ENCODE data around the gene MDC1.
"Not testable (repeated sequence)": the region's sequence is repeated elsewhere in the genome, so short reads cannot be mapped to it uniquely, and the experiment has no call there.

MDC1 gene, protein sequence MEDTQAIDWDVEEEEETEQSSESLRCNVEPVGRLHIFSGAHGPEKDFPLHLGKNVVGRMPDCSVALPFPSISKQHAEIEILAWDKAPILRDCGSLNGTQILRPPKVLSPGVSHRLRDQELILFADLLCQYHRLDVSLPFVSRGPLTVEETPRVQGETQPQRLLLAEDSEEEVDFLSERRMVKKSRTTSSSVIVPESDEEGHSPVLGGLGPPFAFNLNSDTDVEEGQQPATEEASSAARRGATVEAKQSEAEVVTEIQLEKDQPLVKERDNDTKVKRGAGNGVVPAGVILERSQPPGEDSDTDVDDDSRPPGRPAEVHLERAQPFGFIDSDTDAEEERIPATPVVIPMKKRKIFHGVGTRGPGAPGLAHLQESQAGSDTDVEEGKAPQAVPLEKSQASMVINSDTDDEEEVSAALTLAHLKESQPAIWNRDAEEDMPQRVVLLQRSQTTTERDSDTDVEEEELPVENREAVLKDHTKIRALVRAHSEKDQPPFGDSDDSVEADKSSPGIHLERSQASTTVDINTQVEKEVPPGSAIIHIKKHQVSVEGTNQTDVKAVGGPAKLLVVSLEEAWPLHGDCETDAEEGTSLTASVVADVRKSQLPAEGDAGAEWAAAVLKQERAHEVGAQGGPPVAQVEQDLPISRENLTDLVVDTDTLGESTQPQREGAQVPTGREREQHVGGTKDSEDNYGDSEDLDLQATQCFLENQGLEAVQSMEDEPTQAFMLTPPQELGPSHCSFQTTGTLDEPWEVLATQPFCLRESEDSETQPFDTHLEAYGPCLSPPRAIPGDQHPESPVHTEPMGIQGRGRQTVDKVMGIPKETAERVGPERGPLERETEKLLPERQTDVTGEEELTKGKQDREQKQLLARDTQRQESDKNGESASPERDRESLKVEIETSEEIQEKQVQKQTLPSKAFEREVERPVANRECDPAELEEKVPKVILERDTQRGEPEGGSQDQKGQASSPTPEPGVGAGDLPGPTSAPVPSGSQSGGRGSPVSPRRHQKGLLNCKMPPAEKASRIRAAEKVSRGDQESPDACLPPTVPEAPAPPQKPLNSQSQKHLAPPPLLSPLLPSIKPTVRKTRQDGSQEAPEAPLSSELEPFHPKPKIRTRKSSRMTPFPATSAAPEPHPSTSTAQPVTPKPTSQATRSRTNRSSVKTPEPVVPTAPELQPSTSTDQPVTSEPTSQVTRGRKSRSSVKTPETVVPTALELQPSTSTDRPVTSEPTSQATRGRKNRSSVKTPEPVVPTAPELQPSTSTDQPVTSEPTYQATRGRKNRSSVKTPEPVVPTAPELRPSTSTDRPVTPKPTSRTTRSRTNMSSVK (N-terminal part only)

DNA sequence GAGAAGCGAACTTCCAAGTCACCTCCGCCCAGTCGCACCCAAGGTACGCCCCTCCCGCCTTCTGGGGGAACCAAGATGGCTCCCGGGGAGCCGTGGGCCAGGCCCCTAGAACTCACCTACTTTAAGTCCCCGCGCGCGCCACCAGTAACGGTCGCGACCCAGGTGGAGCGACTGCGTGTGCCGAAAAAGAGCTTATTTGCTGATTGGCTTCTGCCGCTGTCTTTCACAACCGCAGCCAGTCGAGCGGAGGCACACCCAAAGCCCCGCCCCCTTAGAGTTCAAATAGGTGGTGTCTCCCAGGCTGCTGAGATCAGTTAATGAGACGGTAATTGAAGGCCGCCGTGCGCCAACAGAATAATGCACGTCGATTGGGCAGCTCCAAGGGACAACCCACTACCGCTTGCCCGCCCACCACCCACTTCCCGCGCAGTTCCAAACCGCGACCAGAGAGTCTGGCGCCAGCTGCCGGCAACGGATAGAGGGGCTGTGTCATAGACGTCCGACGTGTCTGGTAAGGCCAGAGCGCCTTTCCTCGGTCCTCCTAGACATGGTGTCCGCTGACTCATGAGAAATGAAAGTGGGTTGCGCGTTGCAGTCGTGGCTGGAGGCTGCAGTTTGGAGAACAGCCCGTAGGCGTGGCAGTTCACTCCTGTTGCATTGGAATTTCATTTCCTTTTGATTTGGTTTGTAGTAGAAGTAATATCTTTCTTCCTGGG lies at the start of gene MDC1:
Gene MDC1, minus strand, starts transcription at position 153 of the 716 bp plus-strand sequence. CDS start 2,106 bp downstream, outside the sequence.
- DNase-seq (ENCODE audit: low read depth in 2 of 2), result peak; percentile 97 to 98

DNA sequence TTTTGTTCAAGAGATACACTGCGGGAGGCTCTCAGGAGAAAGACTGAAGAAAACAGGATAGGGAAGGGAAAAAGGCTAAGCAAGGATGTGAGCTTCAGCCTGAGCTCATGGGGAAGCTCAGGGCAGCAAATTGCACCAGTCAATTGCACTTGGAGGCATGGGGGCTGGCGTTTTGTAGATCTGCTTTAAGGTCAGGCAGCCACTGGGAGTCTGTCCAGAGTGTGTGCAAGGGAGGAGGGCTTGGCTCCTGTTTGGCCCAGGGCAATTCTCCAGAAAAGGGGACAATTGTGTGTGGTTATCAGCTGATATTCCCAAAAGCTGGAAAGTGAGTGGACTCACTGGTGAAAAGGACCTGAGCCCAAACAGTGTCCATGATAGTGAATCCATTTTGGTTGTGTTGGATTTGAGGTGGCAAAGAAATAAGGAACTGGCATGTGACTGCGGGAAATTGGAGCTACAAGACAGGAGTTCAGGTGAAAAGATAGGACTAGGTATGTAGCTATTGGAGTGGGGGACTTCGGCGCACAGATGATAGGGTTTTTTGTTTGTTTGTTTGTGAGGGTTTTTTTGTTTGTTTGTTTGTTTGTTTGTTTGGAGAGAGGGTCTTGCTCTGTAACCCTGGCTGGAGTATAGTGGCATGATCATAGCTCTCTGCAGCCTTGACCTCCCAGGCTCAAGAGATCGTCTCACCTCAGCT lies 49.5 kb upstream of the MDC1 start:
- no peak for DNase-seq (ENCODE audit: low read depth in 2 of 2)

DNA sequence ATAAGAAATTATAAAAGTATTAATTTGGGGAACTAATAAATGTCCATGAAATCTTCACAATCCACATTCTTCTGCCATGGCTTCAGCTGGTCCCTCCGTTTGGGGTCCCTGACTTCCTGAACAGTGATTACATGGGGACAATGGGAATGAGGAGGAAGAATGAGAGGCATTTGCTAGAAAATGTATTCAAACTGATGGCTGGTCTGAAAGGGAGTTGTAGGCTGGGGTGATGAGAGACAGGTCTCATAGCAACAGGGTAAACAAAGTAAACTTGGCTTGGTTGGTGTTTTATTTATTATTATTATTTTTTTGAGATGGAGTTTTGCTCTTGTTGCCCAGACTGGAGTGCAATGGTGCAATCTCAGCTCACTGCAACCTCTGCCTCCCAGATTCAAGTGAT lies 48.4 kb upstream of the MDC1 start:
- not testable (repeated sequence) for DNase-seq (ENCODE audit: low read depth in 2 of 2)

DNA sequence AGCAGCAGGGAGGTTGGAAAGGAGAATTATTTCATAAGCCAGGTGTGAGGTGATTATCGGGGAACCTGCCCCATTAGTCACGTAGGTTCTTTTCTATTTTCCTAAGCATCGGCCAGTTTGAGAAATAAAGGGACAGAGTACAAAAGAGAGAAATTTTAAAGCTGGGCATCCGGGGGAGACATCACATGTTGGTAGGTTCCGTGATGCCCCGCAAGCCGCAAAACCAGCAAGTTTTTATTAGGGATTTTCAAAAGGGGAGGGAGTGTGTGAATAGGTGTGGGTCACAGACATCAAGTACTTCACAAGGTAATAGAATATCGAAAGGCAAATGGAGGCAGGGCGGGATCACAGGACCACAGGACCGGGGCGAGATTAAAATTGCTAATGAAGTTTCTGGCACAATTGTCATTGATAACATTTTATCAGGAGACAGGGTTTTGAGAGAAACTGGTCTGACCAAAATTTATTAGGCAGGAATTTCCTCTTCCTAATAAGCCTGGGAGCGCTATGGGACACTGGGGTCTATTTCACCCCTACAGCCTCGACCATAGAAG lies 47.5 kb upstream of the MDC1 start:
- not testable (repeated sequence) for DNase-seq (ENCODE audit: low read depth in 2 of 2)

DNA sequence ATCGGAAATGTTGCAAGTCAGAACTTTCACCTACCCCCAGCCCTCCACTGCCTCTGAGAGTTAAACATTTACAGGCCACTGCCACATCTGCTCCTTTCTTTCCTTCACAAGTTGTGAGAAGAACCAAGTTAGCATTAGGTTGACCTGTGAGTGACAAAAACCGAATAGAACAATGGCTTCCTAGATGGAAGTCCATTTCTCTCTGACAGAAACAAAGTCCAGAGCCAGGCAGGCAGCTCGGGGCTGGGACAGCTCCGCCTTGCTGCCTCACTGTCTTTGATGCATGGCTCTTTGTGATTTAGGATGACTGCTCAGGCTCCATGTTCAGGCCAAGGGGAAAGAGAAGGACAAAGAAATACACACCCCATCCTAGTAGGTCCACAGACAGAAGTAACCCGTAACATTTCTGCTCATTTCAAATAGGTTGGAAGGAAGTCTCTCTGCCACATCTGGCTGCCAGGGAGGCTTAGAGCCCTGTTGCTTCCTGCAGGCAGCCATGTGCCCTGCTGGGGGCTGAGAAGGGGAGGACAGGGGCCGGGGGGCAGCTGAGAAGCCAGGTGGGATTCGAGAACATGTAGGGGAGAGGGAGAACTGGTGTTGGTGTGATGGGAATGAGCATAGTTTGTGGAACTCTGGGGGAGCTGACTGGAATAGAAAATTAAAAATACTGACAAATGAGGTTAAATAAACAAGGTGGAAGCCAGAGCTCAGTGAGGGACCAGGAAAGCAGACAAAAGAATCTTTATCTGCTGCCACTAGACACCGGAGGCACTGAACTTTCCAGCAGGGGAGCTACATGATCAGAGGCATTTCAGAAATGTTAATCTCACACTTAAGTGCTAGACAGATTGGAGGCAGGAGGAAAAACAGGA lies 46.8 kb upstream of the MDC1 start:
- DNase-seq (ENCODE audit: low read depth in 2 of 2), result no peak

DNA sequence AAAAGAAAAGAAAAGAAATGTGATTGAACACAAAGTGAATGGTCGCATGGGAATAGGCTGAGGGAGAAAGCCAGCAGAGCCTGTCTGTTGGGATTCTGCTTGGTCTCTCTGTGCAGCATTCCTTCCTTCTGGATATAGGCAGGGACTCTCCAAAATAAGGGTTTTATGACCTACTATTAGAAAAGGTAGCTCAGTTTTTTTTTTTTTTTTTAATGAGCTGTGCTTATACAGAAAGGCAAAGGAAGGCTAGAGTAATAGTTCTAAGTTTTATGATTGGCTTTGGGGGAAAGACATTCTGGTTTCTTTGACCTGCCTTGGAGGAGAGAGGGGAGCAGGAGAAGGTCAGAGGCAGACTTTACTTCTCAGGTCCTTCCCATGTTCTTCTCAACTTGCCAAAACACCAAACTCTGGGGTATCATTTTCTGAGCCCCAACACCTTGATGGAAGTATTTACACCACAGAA lies 46.1 kb upstream of the MDC1 start:
- DNase-seq (ENCODE audit: low read depth in 2 of 2), result no peak

DNA sequence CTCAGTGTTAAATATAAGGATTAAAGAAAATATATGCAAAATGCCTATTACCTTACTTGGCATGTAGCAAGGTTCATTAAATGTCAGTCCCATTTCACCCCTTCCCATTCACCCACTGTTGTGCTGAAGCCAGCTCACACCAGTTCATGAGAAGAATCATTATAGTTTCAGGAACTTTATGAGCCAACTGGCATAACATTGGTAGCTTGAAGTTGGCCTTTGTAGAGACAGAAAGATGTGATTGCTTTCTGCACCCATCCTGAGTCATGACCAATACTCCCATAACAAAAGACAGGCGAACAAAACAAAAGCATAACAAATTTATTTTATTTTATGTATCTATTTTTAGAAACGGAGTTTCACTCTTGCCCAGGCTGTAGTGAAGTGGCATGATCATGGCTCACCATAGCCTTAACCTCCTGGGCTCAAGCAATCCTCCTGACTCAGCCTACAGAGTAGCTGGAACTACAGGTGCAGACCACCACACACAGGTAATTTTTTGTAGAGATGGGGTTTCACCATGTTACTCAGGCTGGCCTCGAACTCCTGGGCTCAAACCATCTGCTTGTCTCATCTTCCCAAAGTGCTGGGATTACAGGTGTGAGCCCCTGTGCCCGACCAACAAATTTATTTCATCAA lies 44.8 kb upstream of the MDC1 start:
- no peak for DNase-seq (ENCODE audit: low read depth in 2 of 2)

DNA sequence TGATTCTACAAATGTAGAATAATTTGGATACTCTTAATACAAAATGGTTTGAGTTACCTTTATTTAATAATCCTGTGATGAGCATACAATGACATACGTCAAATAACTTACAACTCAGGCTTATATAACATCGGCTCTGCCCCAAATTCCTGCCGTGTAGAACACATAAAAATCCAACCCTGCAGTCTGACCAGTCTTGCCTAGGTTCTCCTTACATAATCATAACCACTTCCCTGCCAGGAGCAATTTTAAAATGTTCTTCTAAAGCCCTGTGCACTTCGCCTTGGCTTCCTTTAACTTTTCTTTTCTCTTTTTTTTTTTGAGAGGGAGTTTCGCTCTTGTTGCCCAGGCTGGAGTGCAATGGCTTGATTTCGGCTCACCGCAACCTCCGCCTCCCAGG lies 43.5 kb upstream of the MDC1 start:
- no peak for DNase-seq (ENCODE audit: low read depth in 2 of 2)

DNA sequence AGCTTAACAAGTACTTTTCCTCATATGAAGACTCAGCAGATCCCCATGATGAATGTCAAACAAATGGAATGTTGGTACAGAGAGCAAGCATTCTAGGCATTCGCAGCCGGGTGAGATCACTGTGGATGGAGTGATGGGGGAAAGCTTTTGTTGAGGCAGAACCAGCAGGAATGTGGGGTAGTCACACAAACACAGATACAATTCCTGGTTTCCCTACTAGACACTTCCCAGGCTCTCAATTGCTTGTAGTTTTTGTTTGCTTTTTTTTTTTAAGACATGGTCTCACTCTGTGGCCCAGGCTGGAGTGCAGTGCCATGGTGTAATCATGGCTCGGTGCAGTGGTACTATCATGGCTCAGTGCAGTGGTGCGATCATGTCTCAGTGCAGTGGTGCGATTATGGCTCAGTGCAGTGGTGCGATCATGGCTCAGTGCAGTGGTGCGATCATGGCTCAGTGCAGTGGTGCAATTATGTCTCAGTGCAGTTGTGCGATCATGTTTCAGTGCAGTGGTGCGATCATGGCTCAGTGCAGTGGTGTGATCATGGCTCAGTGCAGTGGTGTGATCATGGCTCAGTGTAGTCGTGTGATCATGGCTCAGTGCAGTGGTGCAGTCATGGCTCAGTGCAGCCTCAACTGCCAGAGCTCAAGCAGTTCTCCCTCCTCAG lies 42.6 kb upstream of the MDC1 start:
- no peak for DNase-seq (ENCODE audit: low read depth in 2 of 2)

DNA sequence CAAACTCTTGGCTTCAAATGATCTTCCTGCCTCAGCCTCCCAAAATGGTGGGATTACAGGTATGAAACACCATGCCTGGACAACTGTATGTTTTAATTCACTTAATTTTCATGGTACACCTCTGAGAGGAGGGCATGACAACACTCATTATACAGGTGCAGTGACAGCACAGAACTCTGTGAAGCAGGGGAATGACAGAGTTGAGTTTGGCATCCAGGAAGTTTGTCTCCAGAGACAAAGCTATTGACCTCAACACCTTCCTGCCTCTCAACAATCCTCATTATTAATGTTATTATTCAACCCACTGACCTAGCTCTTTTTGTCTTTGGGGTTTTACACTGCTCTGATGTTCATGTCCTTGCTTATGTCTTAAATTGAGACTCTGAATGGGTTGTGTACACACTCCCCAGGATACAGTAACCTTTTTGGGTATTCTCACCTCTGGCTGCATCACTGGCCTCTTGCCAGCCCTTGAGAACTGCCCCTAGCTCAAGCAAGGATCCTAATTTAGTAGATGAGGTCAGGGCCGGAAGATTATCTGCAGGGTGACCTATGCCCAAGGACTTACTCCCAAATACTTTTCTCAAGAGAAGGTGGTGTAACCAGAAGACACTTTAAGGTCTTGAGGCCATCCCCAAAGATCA lies 40.3 kb upstream of the MDC1 start:
- no peak for DNase-seq (ENCODE audit: low read depth in 2 of 2)

DNA sequence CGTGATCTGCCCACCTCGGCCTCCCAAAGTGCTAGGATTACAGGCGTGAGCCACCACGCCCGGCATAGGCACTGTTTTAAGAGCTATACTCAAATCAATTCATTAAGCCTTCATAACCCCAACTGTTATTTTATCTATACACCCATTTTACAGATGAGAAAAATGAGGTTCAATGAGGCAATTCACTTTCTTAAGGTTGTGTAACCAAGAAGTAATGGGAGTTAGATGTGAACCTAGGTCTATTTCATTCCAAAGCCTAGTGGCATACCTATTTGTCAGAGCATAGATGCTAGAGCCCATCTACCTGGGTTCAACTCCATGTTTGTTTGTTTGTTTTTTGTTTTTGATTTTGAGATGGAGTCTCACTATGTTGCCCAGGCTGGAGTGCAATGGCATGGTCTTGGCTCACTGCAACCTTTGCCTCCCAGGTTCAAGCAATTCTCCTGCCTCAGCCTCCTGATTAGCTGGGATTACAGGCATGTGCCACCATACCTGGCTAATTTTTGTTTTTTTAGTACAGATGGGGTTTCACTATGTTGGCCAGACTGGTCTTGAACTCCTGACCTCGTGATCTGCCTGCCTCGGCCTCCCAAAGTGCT lies 39.4 kb upstream of the MDC1 start:
- not testable (repeated sequence) for DNase-seq (ENCODE audit: low read depth in 2 of 2)

DNA sequence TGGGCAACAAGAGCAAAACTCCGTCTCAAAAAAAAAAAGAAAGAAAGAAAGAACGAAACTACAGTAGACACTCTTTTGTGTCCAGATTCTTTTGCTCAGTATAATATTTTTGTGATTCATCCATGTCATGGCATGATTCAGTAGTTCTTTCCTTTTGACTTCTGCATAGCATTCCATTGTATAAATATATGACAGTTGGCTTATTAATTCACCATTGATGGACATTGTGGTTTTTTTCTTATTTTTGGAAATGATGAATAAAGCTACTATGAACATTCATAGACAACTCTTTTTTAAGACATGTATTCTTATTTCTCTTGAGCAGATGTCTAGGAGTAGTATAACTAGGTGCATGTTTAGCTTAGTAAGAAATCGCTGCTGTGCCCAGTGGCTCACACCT lies 37.5 kb upstream of the MDC1 start:
- no peak for DNase-seq (ENCODE audit: low read depth in 2 of 2)

DNA sequence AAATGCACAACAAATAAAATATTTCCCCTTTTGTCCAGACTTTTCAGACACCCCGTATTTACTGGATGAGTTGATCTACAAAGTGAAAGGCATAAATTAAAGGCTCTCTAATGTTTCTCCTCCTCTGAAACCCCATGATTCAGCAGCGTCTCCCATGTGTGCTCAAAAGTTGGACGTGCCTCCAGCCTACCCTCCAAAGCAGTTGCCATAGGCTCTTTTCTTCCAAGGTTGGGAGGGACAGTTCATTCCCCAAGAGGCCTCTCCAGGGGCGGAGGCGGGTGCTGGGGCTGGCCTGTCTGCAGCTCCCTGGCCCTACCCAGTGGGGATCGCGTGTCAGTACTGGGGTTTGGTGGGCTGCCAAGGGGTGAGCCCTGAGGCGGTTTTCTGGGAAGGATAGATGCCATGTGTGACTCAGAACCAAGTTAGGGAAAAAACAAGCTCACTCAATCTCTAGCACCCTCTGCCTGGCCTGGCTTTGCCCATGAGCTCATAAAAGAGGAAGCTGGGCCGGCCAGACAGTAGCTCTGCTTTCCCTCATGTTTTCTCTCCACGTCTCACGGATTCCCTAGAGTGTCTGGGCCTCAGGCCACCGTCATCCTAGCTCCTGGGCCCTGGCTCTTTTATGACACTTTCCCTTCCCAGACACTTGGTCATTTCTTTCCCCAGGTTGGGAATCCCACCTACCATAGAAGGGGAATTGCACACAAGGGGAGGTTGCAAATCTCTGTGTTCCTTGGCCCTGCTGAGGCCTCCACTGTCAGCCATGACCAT lies 35.3 kb upstream of the MDC1 start:
- DNase-seq (ENCODE audit: low read depth in 2 of 2), result no peak

DNA sequence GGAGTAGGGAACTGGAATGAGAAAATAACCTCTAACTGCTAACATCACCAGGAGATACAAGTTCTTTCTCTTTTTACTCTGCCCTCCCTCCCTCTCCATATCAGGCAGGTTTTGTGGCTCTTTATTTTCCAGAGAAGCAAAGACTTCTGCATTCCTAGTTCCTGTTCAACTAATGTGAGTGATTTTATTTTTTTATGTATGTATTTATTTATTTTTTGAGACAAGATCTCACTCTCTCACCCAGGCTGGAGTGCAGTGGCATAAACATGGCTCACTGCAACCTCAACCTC lies 33.2 kb upstream of the MDC1 start:
- DNase-seq (ENCODE audit: low read depth in 2 of 2), result no peak

DNA sequence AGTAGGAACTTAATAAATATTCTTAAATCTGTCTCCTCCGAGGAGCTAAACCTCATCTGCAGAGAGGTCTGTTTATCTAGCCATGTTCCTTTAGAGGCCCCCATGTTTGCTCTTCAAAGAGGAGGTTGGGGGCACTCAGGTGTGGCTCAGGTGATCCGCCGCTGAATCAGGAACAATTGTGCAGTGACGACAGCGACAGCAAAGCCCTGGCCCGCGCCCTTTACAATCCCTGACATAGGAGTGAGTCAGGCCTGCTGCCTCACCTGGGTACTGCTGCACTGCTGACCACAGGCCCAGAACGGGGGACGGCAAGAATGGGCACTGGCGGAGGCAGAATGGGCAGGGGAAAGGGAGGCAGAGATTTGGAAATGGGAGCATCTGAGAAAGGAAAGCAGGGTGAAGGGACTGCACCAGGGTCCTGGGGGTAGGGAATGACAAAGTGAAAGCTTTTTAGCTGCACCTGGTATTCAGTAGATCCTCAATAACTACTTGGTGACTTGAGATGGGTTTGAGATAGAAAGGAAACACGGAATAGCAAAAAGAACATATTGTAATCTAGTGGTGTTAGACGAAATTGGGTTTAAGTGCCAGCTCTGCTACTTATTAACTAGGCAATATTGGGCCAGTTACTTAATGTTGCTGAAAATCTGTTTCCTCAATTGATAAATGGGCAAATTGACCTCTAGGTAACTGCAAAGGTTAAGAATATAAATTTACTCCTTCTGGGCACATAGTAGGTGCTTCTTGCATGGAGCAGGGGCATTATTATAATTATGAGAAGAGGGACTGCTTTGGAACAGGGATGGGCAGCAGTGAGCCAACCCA lies 32.7 kb upstream of the MDC1 start:
- no peak for DNase-seq (ENCODE audit: low read depth in 2 of 2)
